Measurements from ENCODE around the gene NEIL1.
A peak's percentile ranks its signal among the peaks of the same experiment; 100 is the strongest.

NEIL1 gene

GRCh38 chr15:75356006-75356405, 9.2 kb downstream of the NEIL1 start:
- no peak for DNase-seq (ENCODE audit: low read depth in 2 of 3, low spot score in 2 of 3)

- DNase-seq (ENCODE audit: low read depth in 2 of 3, low spot score in 2 of 3), result no peak
Observed at GRCh38 chr15:75356517-75356916, 9.7 kb downstream of the NEIL1 start.

GRCh38 chr15:75357976-75358673, 11.3 kb downstream of the NEIL1 start:
- DNase-seq (ENCODE audit: low read depth in 2 of 3, low spot score in 2 of 3), result no peak

DNA sequence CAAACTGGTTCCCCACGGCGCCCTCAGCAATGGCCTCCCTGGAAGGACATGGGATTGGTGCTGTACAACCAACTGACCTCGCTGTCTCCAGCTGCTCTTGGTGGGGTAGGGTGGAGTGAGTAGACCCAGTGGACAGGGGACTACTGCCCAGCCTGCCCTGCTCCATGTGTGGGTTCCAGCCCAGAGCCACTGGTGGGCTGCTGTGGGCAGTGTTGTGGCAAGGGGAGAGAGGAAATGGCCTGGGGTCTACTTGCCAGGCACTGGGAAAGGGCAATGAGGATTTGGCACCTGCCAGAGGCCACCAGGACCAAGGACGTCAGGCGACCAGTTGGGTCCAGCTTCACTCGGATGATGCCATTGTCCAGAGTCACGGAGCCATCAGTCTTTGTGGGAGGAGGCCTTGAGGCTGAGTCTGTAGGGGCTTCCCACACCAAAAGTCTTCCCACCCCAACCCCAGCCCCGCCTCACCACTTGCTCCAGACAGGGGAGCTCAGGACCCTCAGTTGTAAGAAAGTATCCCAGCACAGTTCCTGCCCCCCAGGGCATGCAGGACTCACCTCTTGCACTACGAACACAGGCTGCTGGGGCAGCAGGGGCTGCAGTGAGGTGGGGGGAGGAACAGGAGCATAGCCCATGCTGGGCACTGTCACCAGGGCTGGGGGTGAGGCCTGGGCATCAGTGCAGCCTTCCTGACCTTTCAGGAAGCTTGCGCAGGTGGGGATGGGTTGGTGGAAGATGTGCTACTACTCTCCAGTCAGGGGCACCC, 12.1 kb downstream of the NEIL1 start:
- no peak for DNase-seq (ENCODE audit: low read depth in 2 of 3, low spot score in 2 of 3)

DNA sequence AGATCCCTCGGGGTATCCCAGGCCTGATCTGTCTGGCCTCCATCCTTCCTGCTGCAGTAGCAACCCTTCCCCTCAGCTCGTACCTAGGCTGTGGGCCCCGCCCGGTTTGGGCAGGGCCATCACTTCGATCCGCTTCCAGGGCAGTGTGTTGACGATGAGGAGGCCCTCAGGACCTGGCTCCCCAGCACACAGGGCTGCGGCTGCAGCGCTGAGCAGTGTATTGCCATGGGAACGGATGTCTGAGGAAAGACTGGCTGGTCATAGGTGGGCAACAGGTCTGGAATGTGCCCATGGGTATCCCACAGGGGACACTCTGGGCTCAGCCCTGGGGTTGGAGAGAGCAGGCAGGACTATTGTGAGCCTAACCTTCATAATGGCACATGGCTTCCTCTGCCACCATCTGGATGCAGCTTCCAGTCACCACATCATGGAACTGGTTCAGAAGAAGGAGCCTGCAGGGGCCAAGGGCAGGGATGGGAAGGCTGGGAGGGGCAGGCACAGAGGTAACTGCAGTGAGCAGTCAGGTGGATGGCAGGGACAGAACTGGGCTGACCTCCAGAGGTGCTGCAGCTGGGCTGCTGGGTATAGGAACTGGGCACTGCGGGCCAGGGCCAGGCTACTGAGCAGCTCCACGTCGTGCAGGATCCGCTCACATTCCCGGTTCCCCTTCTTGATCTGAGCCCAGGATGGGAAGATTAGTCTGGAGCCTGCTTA, 12.9 kb downstream of the NEIL1 start:
- no peak for DNase-seq (ENCODE audit: low read depth in 2 of 3, low spot score in 2 of 3)

GRCh38 chr15:75360391-75360790, 13.6 kb downstream of the NEIL1 start:
- no peak for DNase-seq (ENCODE audit: low read depth in 2 of 3, low spot score in 2 of 3)

DNA sequence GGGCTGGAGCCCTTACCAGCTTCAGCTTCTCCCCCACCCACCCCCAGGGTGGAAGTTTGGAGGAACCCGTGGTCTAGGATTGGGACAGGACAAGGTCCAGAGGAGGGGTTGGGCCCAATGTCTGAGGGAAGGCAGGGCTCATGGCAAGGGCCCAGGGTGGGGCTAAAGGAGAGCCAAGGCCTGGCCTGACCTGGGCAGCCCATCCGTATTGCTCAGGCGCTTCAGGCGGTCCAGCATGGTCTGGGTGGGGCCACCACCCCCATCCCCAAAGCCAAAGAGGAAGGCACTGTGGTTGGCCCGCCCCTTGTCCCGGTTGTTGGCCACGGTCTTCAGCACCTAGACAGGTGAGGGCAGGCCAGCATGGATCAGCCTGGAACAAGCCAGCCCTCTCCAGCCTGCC, 14.0 kb downstream of the NEIL1 start:
- DNase-seq (ENCODE audit: low read depth in 2 of 3, low spot score in 2 of 3), result no peak

DNA sequence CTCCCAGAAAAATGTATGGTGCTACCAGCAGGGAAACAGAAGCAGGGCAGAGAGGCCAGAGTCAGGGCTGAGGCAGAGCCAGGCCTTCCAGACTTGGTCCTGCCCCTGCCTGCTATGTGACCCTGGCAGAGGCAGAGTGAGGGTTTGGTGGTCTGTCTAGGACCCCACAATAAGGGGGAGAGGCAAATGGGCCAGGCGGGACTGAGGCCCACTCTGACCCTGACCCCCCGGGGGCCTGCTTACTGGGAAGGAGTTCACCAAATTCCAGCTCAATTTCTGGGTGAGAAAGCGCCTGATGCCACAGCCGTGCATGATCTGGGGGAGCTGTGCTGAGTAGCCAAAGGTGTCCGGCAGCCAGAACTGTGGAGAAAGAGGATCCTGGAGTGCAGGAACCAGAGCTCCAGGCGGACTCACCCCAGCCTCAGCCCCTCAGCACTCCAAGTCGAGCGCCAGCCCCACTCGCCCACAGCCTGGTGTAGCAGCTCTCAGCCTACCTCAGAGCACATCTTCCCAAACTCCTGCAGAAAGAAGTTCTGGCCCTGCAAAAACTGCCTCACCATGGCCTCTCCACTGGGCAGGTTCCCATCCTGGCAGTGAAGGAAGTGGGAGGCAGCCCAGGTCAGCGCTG, 14.6 kb downstream of the NEIL1 start:
- no peak for DNase-seq (ENCODE audit: low read depth in 2 of 3, low spot score in 2 of 3)

DNA sequence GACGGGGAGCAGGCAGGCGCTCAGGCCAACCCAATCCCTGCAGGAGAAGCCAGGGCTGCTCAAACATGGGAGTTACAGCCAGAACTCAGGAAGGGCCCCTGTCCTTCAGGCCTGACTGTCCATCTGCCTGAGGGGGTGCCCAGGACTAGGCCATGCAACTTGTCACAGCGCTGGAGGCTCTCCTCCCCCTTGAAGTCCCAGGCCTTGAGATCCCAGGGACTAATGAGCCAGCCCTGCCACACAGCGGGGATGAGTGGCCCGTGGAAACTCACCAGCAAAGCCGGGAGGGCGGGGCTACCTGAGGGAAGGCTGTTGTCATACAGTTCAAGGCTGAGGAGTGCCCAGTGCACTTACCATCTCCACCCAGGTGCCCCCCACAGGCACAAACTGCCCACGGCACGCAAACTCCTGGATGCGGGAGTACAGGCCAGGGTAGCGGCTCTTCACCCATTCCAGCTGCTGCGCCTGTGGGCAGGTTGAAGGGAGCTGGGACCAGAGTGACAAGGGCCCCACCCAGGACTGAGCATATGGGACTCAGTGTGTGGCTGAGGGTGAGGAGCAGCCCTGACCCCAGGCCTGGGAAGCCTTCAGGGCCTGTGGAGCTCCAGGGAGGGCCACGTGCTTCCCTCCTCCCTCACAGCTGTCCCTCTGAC, 15.3 kb downstream of the NEIL1 start:
- DNase-seq (ENCODE audit: low read depth in 2 of 3, low spot score in 2 of 3), result no peak

GRCh38 chr15:75362642-75363249, 15.9 kb downstream of the NEIL1 start:
- DNase-seq (ENCODE audit: low read depth in 2 of 3, low spot score in 2 of 3), result no peak

GRCh38 chr15:75363786-75364185, 16.9 kb downstream of the NEIL1 start:
- DNase-seq (ENCODE audit: low read depth in 2 of 3, low spot score in 2 of 3), result no peak

- DNase-seq (ENCODE audit: low read depth in 2 of 3, low spot score in 2 of 3), result no peak
Observed at GRCh38 chr15:75364881-75365280, 18.0 kb downstream of the NEIL1 start.

GRCh38 chr15:75366163-75366562, 19.3 kb downstream of the NEIL1 start:
- no peak for DNase-seq (ENCODE audit: low read depth in 2 of 3, low spot score in 2 of 3)

- DNase-seq (ENCODE audit: low read depth in 2 of 3, low spot score in 2 of 3), result no peak
Observed at GRCh38 chr15:75367006-75367405, 20.2 kb downstream of the NEIL1 start.

DNA sequence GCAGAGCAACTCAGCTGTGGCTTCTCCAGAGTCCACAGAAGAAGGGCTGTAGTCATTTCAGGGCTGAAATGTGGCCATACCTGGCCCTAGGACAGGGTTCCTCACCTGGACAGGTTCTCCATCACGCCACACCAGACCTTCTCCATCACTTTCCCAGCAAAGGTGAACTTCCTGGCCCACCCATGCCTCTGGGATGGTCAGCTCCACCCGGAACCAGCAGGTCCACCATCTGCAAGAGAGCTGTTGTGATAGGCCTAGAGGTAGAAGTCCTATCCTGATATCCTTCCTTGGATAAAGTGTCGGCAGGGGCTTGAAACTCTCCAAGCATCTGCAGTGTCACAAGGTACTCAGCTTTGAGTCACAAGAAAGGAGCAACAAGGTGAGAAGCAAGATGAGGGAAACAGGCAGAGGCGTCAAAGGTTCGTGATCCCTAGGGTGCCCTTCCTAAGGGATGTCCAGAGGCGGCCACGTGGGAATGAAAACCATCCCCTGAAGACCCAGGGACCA, 20.6 kb downstream of the NEIL1 start:
- no peak for DNase-seq (ENCODE audit: low read depth in 2 of 3, low spot score in 2 of 3)

DNA sequence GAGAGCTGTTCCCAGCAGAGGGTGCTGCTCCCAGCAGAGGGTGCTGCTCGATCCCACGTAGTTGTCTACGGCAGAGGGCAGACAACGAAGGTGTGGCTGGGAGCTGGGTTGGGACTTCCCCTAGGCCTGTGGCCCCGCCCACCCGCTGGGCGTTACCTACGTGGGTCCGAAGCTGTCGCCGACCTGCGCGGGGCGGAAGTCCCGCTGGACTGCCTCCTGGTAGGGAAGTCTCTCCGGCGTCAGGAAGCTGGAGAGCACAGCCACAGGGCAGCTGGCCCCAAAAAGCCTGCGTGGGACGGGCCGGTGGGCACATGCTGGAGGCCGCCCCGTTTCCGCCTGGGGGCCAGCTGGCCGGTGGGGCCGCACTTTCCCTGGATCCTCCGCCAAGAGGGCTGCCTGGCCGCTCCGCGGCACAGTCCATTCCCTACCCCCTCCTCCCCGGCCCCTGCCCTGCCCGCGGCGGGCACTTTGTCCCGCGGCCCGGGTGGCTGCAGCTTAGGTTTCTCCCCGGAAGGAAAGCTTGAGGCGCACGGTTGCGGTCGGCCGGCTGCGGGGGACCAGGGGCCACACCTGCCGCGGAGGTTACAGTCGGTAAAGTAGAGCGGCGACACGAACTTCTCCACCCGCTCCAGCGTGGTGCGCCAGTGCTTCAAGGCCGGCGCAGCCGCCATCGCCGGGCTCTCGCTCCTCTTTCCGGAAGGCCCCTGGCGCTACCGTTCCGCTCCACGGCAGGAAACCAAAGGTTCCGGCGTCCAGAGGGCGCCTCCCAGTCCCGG, 21.3 kb downstream of the NEIL1 start, which contains the start of gene MAN2C1:
TSS of gene MAN2C1 (minus strand) at position 695 of the 776 bp plus-strand sequence. CDS start at position 671, 24 bp downstream.
- peak; percentile 84 to 91 (median 87) for DNase-seq (ENCODE audit: low read depth in 2 of 3, low spot score in 2 of 3)

GRCh38 chr15:75368689-75369239, 21.9 kb downstream of the NEIL1 start:
- no peak for DNase-seq (ENCODE audit: low read depth in 2 of 3, low spot score in 2 of 3)

DNA sequence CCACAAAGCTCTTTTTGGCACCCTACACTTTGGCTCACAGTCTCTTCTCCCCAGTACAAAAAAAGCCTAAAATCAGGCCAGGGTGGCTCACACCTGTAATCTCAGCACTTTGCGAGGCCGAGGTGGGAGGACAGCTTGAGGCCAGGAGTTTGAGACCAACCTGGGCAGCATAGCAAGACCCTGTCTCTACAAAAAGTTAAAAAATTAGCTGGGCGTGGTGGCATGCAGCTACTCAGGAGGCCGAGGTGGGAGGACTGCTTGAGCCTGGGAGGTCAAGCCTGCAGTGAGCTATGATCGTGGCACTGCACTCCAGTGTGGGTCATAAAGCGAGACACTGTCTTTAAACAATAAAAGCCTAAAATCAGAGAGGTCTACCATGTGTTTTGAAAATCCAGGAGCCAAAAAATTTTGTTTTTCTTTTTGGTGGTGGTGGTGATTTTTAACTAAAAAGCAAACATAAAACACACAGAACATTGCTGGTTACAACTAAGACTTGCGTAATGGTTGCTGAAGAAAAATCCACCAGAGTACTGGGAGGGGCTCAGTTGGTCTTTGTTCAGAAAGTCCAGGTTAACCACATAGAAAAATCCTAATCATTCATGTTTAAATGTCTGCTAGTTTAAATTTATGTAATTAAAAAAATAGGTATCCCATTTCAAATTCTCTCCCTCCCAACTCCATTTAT, 23.2 kb downstream of the NEIL1 start:
- no peak for DNase-seq (ENCODE audit: low read depth in 2 of 3, low spot score in 2 of 3)

GRCh38 chr15:75371486-75371885, 24.6 kb downstream of the NEIL1 start:
- DNase-seq (ENCODE audit: low read depth in 2 of 3, low spot score in 2 of 3), result no peak

Data from activated CD8-positive, alpha-beta memory T cell treated with anti-CD3 and anti-CD28 coated beads for 48 hours (primary cell).